Endodermal cell (in vitro differentiated cells): Measurements from ENCODE around the gene SMARCA2. TPM values are rescaled to one million over a fixed set of nuclear protein-coding genes. Genes with fewer than 3 reads are reported as not detected.
A peak's percentile ranks its signal among the peaks of the same experiment; 100 is the strongest.

Source experiments
- DNase-seq: peaks from one replicate; pipeline ENCODE4 v3.0.0-alpha.2; 2017
- H3K27ac ChIP-seq: 2 replicates; pipeline ENCODE4 v1.5.1; 2013; ENCODE audit warnings: mild to moderate bottlenecking, low read depth, low read length, moderate library complexity
- H3K27me3 ChIP-seq: 2 replicates; pipeline ENCODE4 v1.6.1; 2013; ENCODE audit warnings: mild to moderate bottlenecking, low read length, moderate library complexity; ENCODE audit not compliant: insufficient read depth, control insufficient read depth, poor library complexity, severe bottlenecking
- H3K36me3 ChIP-seq: 2 replicates; pipeline ENCODE4 v1.7.0; 2013; ENCODE audit warnings: mild to moderate bottlenecking, low read length, moderate library complexity; ENCODE audit not compliant: control insufficient read depth, insufficient read depth
- H3K4me1 ChIP-seq: one replicate; pipeline ENCODE4 v1.7.0; 2013; ENCODE audit warnings: low read length; ENCODE audit not compliant: control insufficient read depth, insufficient read depth
- H3K4me3 ChIP-seq: 2 replicates; pipeline ENCODE4 v1.5.1; 2013; ENCODE audit warnings: mild to moderate bottlenecking, low read length, moderate library complexity
- H3K9ac ChIP-seq: 2 replicates; pipeline ENCODE4 v1.6.1; 2013; ENCODE audit warnings: mild to moderate bottlenecking, low read length, moderate library complexity; ENCODE audit not compliant: poor library complexity, severe bottlenecking; ENCODE audit errors: extremely low read depth
- H3K9me3 ChIP-seq: 2 replicates; pipeline ENCODE4 v1.6.1; 2013; ENCODE audit warnings: mild to moderate bottlenecking, low read length, moderate library complexity; ENCODE audit not compliant: control insufficient read depth
- H3K27ac Mint-ChIP-seq: 2 replicates; pipeline ENCODE4 v1.8.0; 2020; ENCODE audit warnings: mixed read lengths
- H3K27me3 Mint-ChIP-seq: 2 replicates; pipeline ENCODE4 v1.8.0; 2021; ENCODE audit warnings: mild to moderate bottlenecking, mixed read lengths; ENCODE audit not compliant: insufficient read depth
- H3K36me3 Mint-ChIP-seq: 2 replicates; pipeline ENCODE4 v1.8.0; 2020; ENCODE audit warnings: low read depth, mixed read lengths
- H3K4me1 Mint-ChIP-seq: 2 replicates; pipeline ENCODE4 v1.8.0; 2020; ENCODE audit warnings: mixed read lengths
- H3K4me3 Mint-ChIP-seq: 2 replicates; pipeline ENCODE4 v1.8.0; 2020; ENCODE audit warnings: mild to moderate bottlenecking, moderate library complexity, mixed read lengths
- H3K9me3 Mint-ChIP-seq: 2 replicates; pipeline ENCODE4 v1.8.0; 2020; ENCODE audit warnings: mild to moderate bottlenecking, mixed read lengths
- CTCF ChIP-seq: fragments of 200-600 bp; sonication (generic); conservative IDR thresholded peaks from 2 replicates; pipeline ENCODE4 v1.5.0; 2021; ENCODE audit warnings: antibody characterized with exemption, mild to moderate bottlenecking
- WGBS, 2 experiments: methylation state at CpG; one replicate each; pipeline versions ENCODE4 v1.1.5 to v1.1.7; 2013; ENCODE audit warnings: missing lambda C conversion rate in 2 of 2, mixed read lengths in 1 of 2; ENCODE audit not compliant: insufficient coverage in 1 of 2, insufficient read length in 1 of 2; 5-methylcytosine and 5-hydroxymethylcytosine counted together
- long read RNA-seq, 4 experiments: library from polyadenylated mRNA in 2 of 4; library from RNA in 1 of 4; library from capped mRNA in 1 of 4; stranded (forward) in 3 of 4; unstranded in 1 of 4; transcript quantifications; one replicate each; pipeline ENCODE4 v2.0.0, GENCODE V29; 2020 to 2021; ENCODE audit warnings: inconsistent platforms in 1 of 4
- polyA plus RNA-seq, 2 experiments: library from polyadenylated mRNA; stranded (reverse); fragments of 50-300 nt; gene quantifications; one replicate each; pipeline ENCODE4 v1.2.3, GENCODE V29; 2013
- total RNA-seq, 2 donors: library from RNA; stranded (reverse); fragmentation: NEBNext Ultra II Directional in 1 of 2; extraction: Animal tissue kit (Norgen Biotek cat#: 25700) in 1 of 2; gene quantifications; 2 replicates in 1 of 2; 3 replicates in 1 of 2; pipeline ENCODE4 v1.2.1, GENCODE V29; 2021

Gene SMARCA2
- total RNA-seq, result 1 to 10 TPM; 2.6 to 8.6 TPM
- 5.4 TPM for polyA plus RNA-seq (2013, experiment 1 of 2)
- polyA plus RNA-seq (2013, experiment 2 of 2), result 3.8 TPM
- long read RNA-seq, experiment 1, partial matches to known transcripts, result 1 of 1 reads
- long read RNA-seq, experiment 1, other reads (novel, unspliced or antisense), result 0 of 1 reads
- long read RNA-seq, experiment 2, result 0 reads
- long read RNA-seq, experiment 3, partial matches to known transcripts, result 5 of 7 reads
- long read RNA-seq, experiment 3, other reads (novel, unspliced or antisense), result 2 of 7 reads
- long read RNA-seq, experiment 4, result 0 reads

GRCh38 chr9:2014696-2015580, at the start of gene SMARCA2:
SMARCA2 (plus strand) TSS chr9:2015347; CDS start chr9:2029023, 13,676 bp downstream.
- no peaks in the 10 kb centered on the region for H3K9me3 ChIP-seq
- H3K4me1 ChIP-seq, result no peaks in the 10 kb centered on the region
- DNase-seq, result peak; percentile 96
- 0% methylated on average over 15 to 71 of the region's 71 CpGs for WGBS, 2 experiments
- no peaks in the 10 kb centered on the region for H3K9me3 Mint-ChIP-seq
- no peak for TF ChIP-seq CTCF
- peak within 1 kb of the TSS; percentile 84 for H3K4me3 Mint-ChIP-seq
- H3K36me3 ChIP-seq, result no peaks in the 10 kb centered on the region
- H3K27me3 ChIP-seq, result peaks cover 58% of the 10 kb centered on the region
- peak within 1 kb of the TSS; percentile 77 for H3K27ac Mint-ChIP-seq
- H3K27me3 Mint-ChIP-seq, result peaks cover 65% of the 10 kb centered on the region
- H3K27ac ChIP-seq, result no peak within 1 kb of the TSS
- peak within 1 kb of the TSS; percentile 34 for H3K9ac ChIP-seq
- no peaks in the 10 kb centered on the region for H3K36me3 Mint-ChIP-seq
- peak within 1 kb of the TSS; percentile 93 for H3K4me3 ChIP-seq
- peaks cover 15% of the 10 kb centered on the region for H3K4me1 Mint-ChIP-seq

GRCh38 chr9:1966725-1967366, 48.3 kb upstream of the SMARCA2 start:
- Mint-ChIP-seq H3K4me1 (peaks cover 2% of the 10 kb centered on the region), H3K27ac (no peak overlapping the region), H3K9me3 (peaks cover 8% of the 10 kb centered on the region), H3K27me3 (peaks cover 4% of the 10 kb centered on the region), H3K36me3 (no peaks in the 10 kb centered on the region), H3K4me3 (no peak overlapping the region)
- 91 to 98% methylated on average over 5 to 8 of the region's 9 CpGs for WGBS, 2 experiments
- Histone ChIP-seq H3K4me3 (no peak overlapping the region), H3K27me3 (no peaks in the 10 kb centered on the region), H3K27ac (no peak overlapping the region), H3K9me3 (peaks cover under 1% of the 10 kb centered on the region), H3K36me3 (no peaks in the 10 kb centered on the region), H3K4me1 (no peaks in the 10 kb centered on the region), H3K9ac (no peak overlapping the region)
- TF ChIP-seq CTCF, result no peak
- no peak for DNase-seq

- DNase-seq, result no peak
- Mint-ChIP-seq H3K27ac (no peak overlapping the region), H3K27me3 (peaks cover 4% of the 10 kb centered on the region), H3K36me3 (peaks cover 2% of the 10 kb centered on the region), H3K4me1 (no peaks in the 10 kb centered on the region), H3K9me3 (peaks cover 25% of the 10 kb centered on the region), H3K4me3 (no peak overlapping the region)
- Histone ChIP-seq H3K4me3 (no peak overlapping the region), H3K36me3 (no peaks in the 10 kb centered on the region), H3K9me3 (peaks cover 6% of the 10 kb centered on the region), H3K9ac (no peak overlapping the region), H3K27ac (no peak overlapping the region), H3K27me3 (no peaks in the 10 kb centered on the region), H3K4me1 (no peaks in the 10 kb centered on the region)
- TF ChIP-seq CTCF, result no peak
- 90 to 100% methylated on average over 1 of the region's 1 CpG for WGBS, 2 experiments
Measured at GRCh38 chr9:1969160-1969559, 46.0 kb upstream of the SMARCA2 start.
